ENCODE measurements around the gene HAAO. TPM values are rescaled to one million over a fixed set of nuclear protein-coding genes. Genes with fewer than 3 reads are reported as not detected.

Gene HAAO
- total RNA-seq, 2 donors from 2014 or later = 1.4 to 3.1 TPM

GRCh38 chr2:42767080-42767898 is 25.1 kb downstream of the HAAO start:
- Mint-ChIP-seq H3K36me3 (no peaks in the 10 kb centered on the region), H3K9me3 (no peaks in the 10 kb centered on the region), H3K27ac (peak overlapping the region in 1 of 2 donors; percentile 31)
- ATAC-seq = no peak
- no peak for DNase-seq (ENCODE audit: low spot score in 2 of 2)

- no peak for ATAC-seq
- Mint-ChIP-seq H3K9me3 (no peaks in the 10 kb centered on the region), H3K27ac (no peak overlapping the region), H3K36me3 (no peaks in the 10 kb centered on the region)
- no peak for DNase-seq (ENCODE audit: low spot score in 2 of 2)
These were observed 26.7 kb downstream of the HAAO start for GRCh38 chr2:42765686-42766085.

- no peaks in the 10 kb centered on the region for H3K36me3 Mint-ChIP-seq
- H3K27ac Mint-ChIP-seq = no peak overlapping the region
- no peak for ATAC-seq
- no peak for DNase-seq (ENCODE audit: low spot score in 2 of 2)
- H3K9me3 Mint-ChIP-seq = no peaks in the 10 kb centered on the region
These were observed 27.5 kb downstream of the HAAO start for GRCh38 chr2:42764901-42765300.

- DNase-seq (ENCODE audit: low spot score in 2 of 2) = no peak
- H3K9me3 Mint-ChIP-seq = no peaks in the 10 kb centered on the region
- no peak for ATAC-seq
- no peaks in the 10 kb centered on the region for H3K36me3 Mint-ChIP-seq
- H3K27ac Mint-ChIP-seq = peak within 1 kb of the TSS; percentile 9 to 78
These were observed 28.3 kb downstream of the HAAO start, which contains the start of gene OXER1 for GRCh38 chr2:42764096-42764495. Gene OXER1, minus strand, starts transcription at chr2:42764135. Its CDS starts 73 bp downstream, at chr2:42764062.

- H3K36me3 Mint-ChIP-seq = no peaks in the 10 kb centered on the region
- no peak for ATAC-seq
- DNase-seq (ENCODE audit: low spot score in 2 of 2) = no peak
- H3K9me3 Mint-ChIP-seq = no peaks in the 10 kb centered on the region
- H3K27ac Mint-ChIP-seq = peak overlapping the region; percentile 9 to 78
These were observed 29.3 kb downstream of the HAAO start for GRCh38 chr2:42762823-42763804.

- DNase-seq (ENCODE audit: low spot score in 2 of 2) = no peak
These were observed 30.2 kb downstream of the HAAO start for GRCh38 chr2:42762155-42762554.

GRCh38 chr2:42761554-42761953 is 30.8 kb downstream of the HAAO start:
- ATAC-seq (no peak), DNase-seq (ENCODE audit: low spot score in 2 of 2) (no peak)
- H3K9me3 Mint-ChIP-seq = no peaks in the 10 kb centered on the region
- H3K36me3 Mint-ChIP-seq = no peaks in the 10 kb centered on the region
- H3K27ac Mint-ChIP-seq = no peak overlapping the region

More at GRCh38 chr2:42762155-42762554, 30.2 kb downstream of the HAAO start:
- H3K27ac Mint-ChIP-seq = no peak overlapping the region
- no peaks in the 10 kb centered on the region for H3K9me3 Mint-ChIP-seq
- ATAC-seq = no peak
- no peaks in the 10 kb centered on the region for H3K36me3 Mint-ChIP-seq

- DNase-seq (ENCODE audit: low spot score in 2 of 2) (no peak), ATAC-seq (no peak)
- Mint-ChIP-seq H3K36me3 (no peaks in the 10 kb centered on the region), H3K27ac (peak overlapping the region in 1 of 2 donors; percentile 8), H3K9me3 (no peaks in the 10 kb centered on the region)
These were observed 33.6 kb downstream of the HAAO start for GRCh38 chr2:42758751-42759150.

- DNase-seq (ENCODE audit: low spot score in 2 of 2) (no peak), ATAC-seq (no peak)
- H3K36me3 Mint-ChIP-seq = peaks cover 0 to 4% of the 10 kb centered on the region in 2 donors
- no peaks in the 10 kb centered on the region for H3K9me3 Mint-ChIP-seq
- H3K27ac Mint-ChIP-seq = peak overlapping the region in 1 of 2 donors; percentile 8
These were observed 34.2 kb downstream of the HAAO start for GRCh38 chr2:42757981-42758740.

- H3K9me3 Mint-ChIP-seq = no peaks in the 10 kb centered on the region
- ATAC-seq (no peak), DNase-seq (ENCODE audit: low spot score in 2 of 2) (no peak)
- H3K27ac Mint-ChIP-seq = no peak overlapping the region
- H3K36me3 Mint-ChIP-seq = peaks cover 0 to 4% of the 10 kb centered on the region in 2 donors
These were observed 35.3 kb downstream of the HAAO start for GRCh38 chr2:42756966-42757513.

- H3K27ac Mint-ChIP-seq = no peak overlapping the region
- DNase-seq (ENCODE audit: low spot score in 2 of 2) (no peak), ATAC-seq (no peak)
- H3K36me3 Mint-ChIP-seq = peaks cover 0 to 4% of the 10 kb centered on the region in 2 donors
- H3K9me3 Mint-ChIP-seq = no peaks in the 10 kb centered on the region
These were observed 36.1 kb downstream of the HAAO start for GRCh38 chr2:42756150-42756775.

- H3K36me3 Mint-ChIP-seq = peaks cover 0 to 4% of the 10 kb centered on the region in 2 donors
- H3K9me3 Mint-ChIP-seq = no peaks in the 10 kb centered on the region
- ATAC-seq = peak; percentile 43 to 65
- H3K27ac Mint-ChIP-seq = peak overlapping the region in 1 of 2 donors; percentile 77
- no peak for DNase-seq (ENCODE audit: low spot score in 2 of 2)
These were observed 37.0 kb downstream of the HAAO start for GRCh38 chr2:42755191-42755880.

GRCh38 chr2:42754776-42755140 is 37.6 kb downstream of the HAAO start:
- DNase-seq (ENCODE audit: low spot score in 2 of 2) (no peak), ATAC-seq (peak in 1 of 2 donors; percentile 11)
- no peaks in the 10 kb centered on the region for H3K9me3 Mint-ChIP-seq
- no peak overlapping the region for H3K27ac Mint-ChIP-seq
- H3K36me3 Mint-ChIP-seq = peaks cover 0 to 4% of the 10 kb centered on the region in 2 donors

GRCh38 chr2:42754021-42754775 is 38.2 kb downstream of the HAAO start:
- H3K9me3 Mint-ChIP-seq = no peaks in the 10 kb centered on the region
- DNase-seq (ENCODE audit: low spot score in 2 of 2) = no peak
- peak; percentile 23 to 48 for ATAC-seq
- H3K36me3 Mint-ChIP-seq = peaks cover 0 to 4% of the 10 kb centered on the region in 2 donors
- H3K27ac Mint-ChIP-seq = no peak overlapping the region
